GM06990 (cell line): ENCODE measurements around the gene CCNG2.

Source experiments
- DNase-seq: peaks from one replicate; pipeline ENCODE4 v3.0.0-alpha.2; 2011; ENCODE audit not compliant: insufficient read length; ENCODE audit errors: extremely low read depth
- H3K27me3 ChIP-seq: replicated peaks from 2 replicates; pipeline ENCODE4 v1.6.0; 2011; ENCODE audit warnings: low read length; ENCODE audit not compliant: control insufficient read depth, insufficient read depth
- H3K36me3 ChIP-seq: 2 replicates; pipeline ENCODE4 v1.5.1; 2011; ENCODE audit warnings: low read length; ENCODE audit not compliant: control insufficient read depth, insufficient read depth
- H3K4me3 ChIP-seq: replicated peaks from 2 replicates; pipeline ENCODE4 v1.5.1; 2011; ENCODE audit warnings: low read depth, mild to moderate bottlenecking, control low read depth, low read length
- CTCF ChIP-seq: IDR thresholded peaks from 2 replicates; pipeline ENCODE4 v1.5.1; 2011; ENCODE audit warnings: low read length, control low read depth, mild to moderate bottlenecking, inconsistent platforms; ENCODE audit not compliant: insufficient read depth, poor library complexity, severe bottlenecking

The CCNG2 gene

GRCh38 chr4:77209012-77209411, 52.0 kb downstream of the CCNG2 start:
- H3K4me3 ChIP-seq: no peak overlapping the region
- no peaks in the 10 kb centered on the region for H3K36me3 ChIP-seq
- no peak for TF ChIP-seq CTCF
- DNase-seq: no peak
- no peaks in the 10 kb centered on the region; the same call in none of the 2 replicates for H3K27me3 ChIP-seq

GRCh38 chr4:77209936-77210335, 52.9 kb downstream of the CCNG2 start:
- Histone ChIP-seq H3K4me3 (no peak overlapping the region), H3K27me3 (no peaks in the 10 kb centered on the region; the same call in none of the 2 replicates), H3K36me3 (no peaks in the 10 kb centered on the region)
- no peak for TF ChIP-seq CTCF
- DNase-seq: no peak

GRCh38 chr4:77215107-77215506, 58.1 kb downstream of the CCNG2 start:
- Histone ChIP-seq H3K27me3 (no peaks in the 10 kb centered on the region; the same call in none of the 2 replicates), H3K36me3 (no peaks in the 10 kb centered on the region), H3K4me3 (no peak overlapping the region)
- no peak for TF ChIP-seq CTCF
- DNase-seq: no peak

- H3K27me3 ChIP-seq: no peaks in the 10 kb centered on the region; the same call in 1 of the 2 replicates
- H3K36me3 ChIP-seq: no peaks in the 10 kb centered on the region
- TF ChIP-seq CTCF: no peak
- H3K4me3 ChIP-seq: no peak overlapping the region
- no peak for DNase-seq
Observed at GRCh38 chr4:77217526-77217925, 60.5 kb downstream of the CCNG2 start.

- no peaks in the 10 kb centered on the region for H3K36me3 ChIP-seq
- no peaks in the 10 kb centered on the region; the same call in none of the 2 replicates for H3K27me3 ChIP-seq
- DNase-seq: no peak
- no peak for TF ChIP-seq CTCF
- H3K4me3 ChIP-seq: no peak overlapping the region
Observed at GRCh38 chr4:77219266-77219665, 62.3 kb downstream of the CCNG2 start.
